Type B pancreatic cell (in vitro differentiated cells): ENCODE data around the gene MED26. TPM values are rescaled to one million over a fixed set of nuclear protein-coding genes. Genes with fewer than 3 reads are reported as not detected.
A peak's percentile ranks its signal among the peaks of the same experiment; 100 is the strongest.

Source experiments
- DNase-seq: peaks from one replicate; pipeline ENCODE4 v3.0.0; 2021; ENCODE audit warnings: mixed read lengths; ENCODE audit not compliant: unreplicated experiment; ENCODE audit errors: extremely low spot score
- H3K27ac Mint-ChIP-seq: 2 replicates; pipeline ENCODE4 v1.8.0; 2021; ENCODE audit warnings: mild to moderate bottlenecking, mixed read lengths
- H3K27me3 Mint-ChIP-seq: 2 replicates; pipeline ENCODE4 v1.8.0; 2021; ENCODE audit warnings: mixed read lengths
- H3K36me3 Mint-ChIP-seq: 2 replicates; pipeline ENCODE4 v1.8.0; 2021; ENCODE audit warnings: mixed read lengths
- H3K4me1 Mint-ChIP-seq: one replicate; pipeline ENCODE4 v1.8.0; 2021; ENCODE audit warnings: mixed read lengths; ENCODE audit not compliant: unreplicated experiment
- H3K4me3 Mint-ChIP-seq: 2 replicates; pipeline ENCODE4 v1.8.0; 2021; ENCODE audit warnings: mild to moderate bottlenecking, mixed read lengths
- H3K9me3 Mint-ChIP-seq: 2 replicates; pipeline ENCODE4 v1.8.0; 2021; ENCODE audit warnings: mixed read lengths
- CTCF ChIP-seq: fragments of 200-600 bp; sonication (generic); conservative IDR thresholded peaks from 2 replicates; pipeline ENCODE4 v1.5.0; 2021; ENCODE audit warnings: antibody characterized with exemption, mild to moderate bottlenecking
- total RNA-seq: library from RNA; stranded (reverse); gene quantifications from 2 replicates; pipeline ENCODE4 v1.2.1, GENCODE V29; 2021; ENCODE audit warnings: low replicate concordance

MED26 gene
- total RNA-seq, 1 donor from 2014 or later: 12.5 TPM

GRCh38 chr19:16641695-16642094, 13.7 kb upstream of the MED26 start:
- TF ChIP-seq CTCF: no peak
- Mint-ChIP-seq H3K4me3 (no peak overlapping the region), H3K27ac (no peak overlapping the region), H3K36me3 (peaks cover 22% of the 10 kb centered on the region), H3K9me3 (no peaks in the 10 kb centered on the region), H3K27me3 (no peaks in the 10 kb centered on the region), H3K4me1 (peaks cover 5% of the 10 kb centered on the region)
- DNase-seq: no peak

DNA sequence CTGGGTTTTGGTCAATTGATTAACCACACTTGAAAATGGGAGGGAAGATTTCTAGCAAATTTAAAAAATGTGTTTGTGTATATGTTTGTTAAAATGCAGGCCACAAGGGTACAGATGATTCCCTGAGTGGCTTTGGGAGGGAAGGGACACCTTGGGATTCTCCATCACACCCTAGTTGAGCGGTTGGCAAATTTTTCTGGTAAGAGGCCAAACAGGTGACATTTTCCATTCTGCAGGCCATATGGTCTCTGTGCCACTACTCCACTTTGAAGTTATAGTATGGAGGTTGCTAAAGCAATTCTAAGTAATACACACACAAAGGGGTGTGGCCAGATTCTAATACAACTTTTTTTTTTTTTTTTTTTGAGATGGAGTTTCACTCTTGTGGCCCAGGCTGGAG, 12.9 kb upstream of the MED26 start:
- DNase-seq: no peak
- no peaks in the 10 kb centered on the region for H3K9me3 Mint-ChIP-seq
- peaks cover 5% of the 10 kb centered on the region for H3K4me1 Mint-ChIP-seq
- peaks cover 22% of the 10 kb centered on the region for H3K36me3 Mint-ChIP-seq
- no peak overlapping the region for H3K27ac Mint-ChIP-seq
- no peak overlapping the region for H3K4me3 Mint-ChIP-seq
- TF ChIP-seq CTCF: no peak
- no peaks in the 10 kb centered on the region for H3K27me3 Mint-ChIP-seq

GRCh38 chr19:16638666-16639065, 10.7 kb upstream of the MED26 start:
- no peaks in the 10 kb centered on the region for H3K9me3 Mint-ChIP-seq
- no peak for DNase-seq
- no peak overlapping the region for H3K27ac Mint-ChIP-seq
- H3K27me3 Mint-ChIP-seq: no peaks in the 10 kb centered on the region
- peaks cover 5% of the 10 kb centered on the region for H3K4me1 Mint-ChIP-seq
- TF ChIP-seq CTCF: no peak
- no peak overlapping the region for H3K4me3 Mint-ChIP-seq
- H3K36me3 Mint-ChIP-seq: peaks cover 15% of the 10 kb centered on the region

GRCh38 chr19:16637535-16637934, 9.5 kb upstream of the MED26 start:
- peak overlapping the region; percentile 79 for H3K27ac Mint-ChIP-seq
- H3K36me3 Mint-ChIP-seq: peaks cover 12% of the 10 kb centered on the region
- H3K4me1 Mint-ChIP-seq: peaks cover 5% of the 10 kb centered on the region
- no peak for DNase-seq
- no peak overlapping the region for H3K4me3 Mint-ChIP-seq
- no peaks in the 10 kb centered on the region for H3K27me3 Mint-ChIP-seq
- TF ChIP-seq CTCF: no peak
- H3K9me3 Mint-ChIP-seq: no peaks in the 10 kb centered on the region

GRCh38 chr19:16631465-16631864, 3.5 kb upstream of the MED26 start:
- no peak overlapping the region for H3K4me3 Mint-ChIP-seq
- H3K9me3 Mint-ChIP-seq: no peaks in the 10 kb centered on the region
- peaks cover 12% of the 10 kb centered on the region for H3K4me1 Mint-ChIP-seq
- TF ChIP-seq CTCF: no peak
- H3K27ac Mint-ChIP-seq: no peak overlapping the region
- H3K36me3 Mint-ChIP-seq: no peaks in the 10 kb centered on the region
- DNase-seq: no peak
- H3K27me3 Mint-ChIP-seq: no peaks in the 10 kb centered on the region

DNA sequence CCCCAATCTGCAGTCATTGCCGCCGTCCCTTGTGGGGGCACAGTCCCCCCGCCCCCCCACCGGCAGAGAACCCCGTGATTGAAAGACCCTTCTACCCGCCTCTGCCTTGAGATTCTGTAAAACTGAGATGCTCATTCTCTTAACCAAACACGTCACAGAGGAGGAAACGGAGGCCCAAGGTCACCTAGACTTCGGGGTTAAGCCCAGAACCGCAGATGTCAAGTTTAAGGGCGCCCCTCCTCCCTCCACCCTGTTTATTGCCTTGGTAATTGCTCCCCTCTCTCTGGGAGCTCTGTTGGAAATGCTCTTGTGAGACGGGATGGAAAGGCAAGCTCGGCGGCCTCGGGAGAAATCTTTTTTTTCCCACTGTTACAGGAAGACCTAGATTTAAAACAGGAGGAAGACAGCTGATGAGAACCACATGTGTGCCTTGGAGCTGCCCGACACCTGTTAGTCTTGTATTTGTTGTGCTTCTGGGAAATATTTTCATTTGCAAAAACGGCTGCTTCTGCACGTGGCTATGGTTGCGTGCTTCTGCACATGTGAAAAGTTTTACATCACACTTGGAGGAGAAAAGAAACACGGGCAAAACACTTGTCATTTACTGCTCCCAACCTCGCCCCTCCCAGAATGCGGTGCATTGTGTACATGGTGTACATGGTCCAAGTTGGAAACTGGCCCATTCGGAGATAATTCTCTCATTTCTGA, 1.1 kb upstream of the MED26 start:
- Mint-ChIP-seq H3K36me3 (no peaks in the 10 kb centered on the region), H3K4me1 (peaks cover 25% of the 10 kb centered on the region), H3K27me3 (no peaks in the 10 kb centered on the region), H3K9me3 (no peaks in the 10 kb centered on the region), H3K27ac (peak overlapping the region; percentile 97), H3K4me3 (peak overlapping the region; percentile 98)
- TF ChIP-seq CTCF: no peak
- DNase-seq: no peak
